ENCODE measurements around the gene AUTS2.

The AUTS2 gene

GRCh38 chr7:69677881-69678493 lies 79.7 kb downstream of the AUTS2 start:
- peaks cover 34% of the 10 kb centered on the region for H3K4me1 ChIP-seq (ENCODE audit: control insufficient read depth, insufficient read depth, low read length)

DNA sequence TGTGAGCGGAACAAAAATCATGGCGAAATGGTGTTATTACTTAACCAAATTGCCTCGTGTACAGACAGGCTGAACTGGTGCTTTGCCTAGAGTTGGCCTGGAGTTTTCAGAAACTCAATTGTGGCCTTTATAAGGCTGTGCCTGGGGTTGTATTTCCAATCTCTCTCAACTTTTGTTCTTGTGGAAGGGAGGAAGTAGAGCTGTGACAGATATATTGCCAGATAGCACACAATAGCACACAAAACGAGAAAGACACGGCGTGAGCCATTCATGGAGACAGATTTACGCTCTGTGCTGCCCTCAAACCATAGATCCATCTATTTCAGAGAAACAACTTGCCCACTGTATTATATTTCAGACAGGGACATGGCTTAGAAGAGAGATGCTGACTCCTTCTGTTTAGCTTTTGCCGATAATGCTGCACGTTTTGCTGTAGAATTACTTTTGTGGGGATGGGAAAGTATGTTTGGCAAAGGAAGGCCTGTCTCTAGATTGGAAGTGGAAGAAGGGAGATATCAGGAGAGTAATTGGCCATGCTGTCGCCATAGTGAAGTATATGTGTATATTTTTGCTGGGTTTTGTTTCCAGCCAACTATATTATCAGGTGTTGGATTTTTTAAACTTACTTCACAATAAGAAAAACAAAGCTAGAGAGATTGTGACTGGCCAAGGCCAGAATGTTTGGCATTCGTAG lies 80.4 kb downstream of the AUTS2 start:
- no peak overlapping the region for H3K4me3 ChIP-seq (ENCODE audit: low read depth, low read length)
- H3K9ac ChIP-seq (ENCODE audit: low read length), result no peak overlapping the region
- H3K27ac ChIP-seq (ENCODE audit: low read depth, low read length), result no peak overlapping the region
- H3K9me3 ChIP-seq (ENCODE audit: control insufficient read depth, insufficient read depth, low read depth, low read length), result no peaks in the 10 kb centered on the region
- no peaks in the 10 kb centered on the region for H3K36me3 ChIP-seq (ENCODE audit: control insufficient read depth, insufficient read depth, low read length)
- no peaks in the 10 kb centered on the region for H3K27me3 ChIP-seq (ENCODE audit: control insufficient read depth, insufficient read depth, low read length)
- H3K4me1 ChIP-seq (ENCODE audit: control insufficient read depth, insufficient read depth, low read length), result peaks cover 34% of the 10 kb centered on the region

More at GRCh38 chr7:69677881-69678493, 79.7 kb downstream of the AUTS2 start:
- Histone ChIP-seq H3K9ac (ENCODE audit: low read length) (no peak overlapping the region), H3K4me3 (ENCODE audit: low read depth, low read length) (no peak overlapping the region), H3K27me3 (ENCODE audit: control insufficient read depth, insufficient read depth, low read length) (no peaks in the 10 kb centered on the region), H3K36me3 (ENCODE audit: control insufficient read depth, insufficient read depth, low read length) (no peaks in the 10 kb centered on the region), H3K9me3 (ENCODE audit: control insufficient read depth, insufficient read depth, low read depth, low read length) (no peaks in the 10 kb centered on the region), H3K27ac (ENCODE audit: low read depth, low read length) (no peak overlapping the region)

DNA sequence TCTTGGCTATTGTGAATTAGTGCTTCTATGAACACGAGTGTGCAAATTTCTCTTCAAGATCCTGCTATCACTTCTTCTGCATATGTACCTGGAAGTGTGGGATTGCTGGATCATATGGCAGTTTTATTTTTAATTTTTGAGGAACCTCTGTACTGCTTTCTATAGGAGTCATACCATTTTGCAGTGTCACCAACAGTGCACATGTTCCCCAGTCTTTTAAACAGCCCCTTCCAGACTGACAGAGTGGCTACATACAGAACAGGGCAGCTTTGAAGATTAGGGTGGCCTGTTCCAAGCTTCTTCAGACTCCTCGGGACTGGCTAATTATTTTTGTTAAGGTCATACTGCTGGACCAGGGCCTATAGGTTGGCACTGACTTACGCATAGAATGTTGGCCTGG lies 82.9 kb downstream of the AUTS2 start:
- peaks cover 48% of the 10 kb centered on the region for H3K4me1 ChIP-seq (ENCODE audit: control insufficient read depth, insufficient read depth, low read length)
- no peak overlapping the region for H3K27ac ChIP-seq (ENCODE audit: low read depth, low read length)

GRCh38 chr7:69682518-69682917 lies 84.2 kb downstream of the AUTS2 start:
- no peaks in the 10 kb centered on the region for H3K9me3 ChIP-seq (ENCODE audit: control insufficient read depth, insufficient read depth, low read depth, low read length)
- no peaks in the 10 kb centered on the region for H3K36me3 ChIP-seq (ENCODE audit: control insufficient read depth, insufficient read depth, low read length)
- H3K9ac ChIP-seq (ENCODE audit: low read length), result no peak overlapping the region
- H3K27me3 ChIP-seq (ENCODE audit: control insufficient read depth, insufficient read depth, low read length), result no peaks in the 10 kb centered on the region
- H3K4me3 ChIP-seq (ENCODE audit: low read depth, low read length), result no peak overlapping the region
- H3K4me1 ChIP-seq (ENCODE audit: control insufficient read depth, insufficient read depth, low read length), result peaks cover 38% of the 10 kb centered on the region
- H3K27ac ChIP-seq (ENCODE audit: low read depth, low read length), result no peak overlapping the region

More for the DNA sequence above, 82.9 kb downstream of the AUTS2 start:
- Histone ChIP-seq H3K9me3 (ENCODE audit: control insufficient read depth, insufficient read depth, low read depth, low read length) (no peaks in the 10 kb centered on the region), H3K27me3 (ENCODE audit: control insufficient read depth, insufficient read depth, low read length) (no peaks in the 10 kb centered on the region), H3K36me3 (ENCODE audit: control insufficient read depth, insufficient read depth, low read length) (no peaks in the 10 kb centered on the region), H3K9ac (ENCODE audit: low read length) (no peak overlapping the region), H3K4me3 (ENCODE audit: low read depth, low read length) (no peak overlapping the region)

DNA sequence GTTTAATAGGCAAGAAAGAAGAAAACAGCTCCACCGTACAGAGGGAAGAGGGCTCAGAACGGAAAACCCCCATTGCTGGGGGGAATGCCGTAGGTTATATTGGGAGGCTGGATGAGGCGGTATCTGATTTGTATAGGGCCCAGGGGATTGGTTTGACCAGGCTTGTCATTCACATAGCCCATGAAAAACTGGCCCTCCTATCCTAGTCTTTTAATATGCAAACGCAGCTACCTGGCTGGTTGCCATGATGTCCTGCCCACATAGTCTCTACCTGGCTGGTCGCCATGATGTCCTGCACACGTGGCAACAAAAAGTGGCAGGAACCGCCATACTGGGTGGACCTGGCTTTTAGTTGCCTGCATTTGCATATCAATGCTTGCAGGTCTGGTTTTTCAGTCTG lies 84.7 kb downstream of the AUTS2 start:
- H3K27me3 ChIP-seq (ENCODE audit: control insufficient read depth, insufficient read depth, low read length), result no peaks in the 10 kb centered on the region
- H3K27ac ChIP-seq (ENCODE audit: low read depth, low read length), result no peak overlapping the region
- H3K4me3 ChIP-seq (ENCODE audit: low read depth, low read length), result no peak overlapping the region
- no peaks in the 10 kb centered on the region for H3K9me3 ChIP-seq (ENCODE audit: control insufficient read depth, insufficient read depth, low read depth, low read length)
- no peak overlapping the region for H3K9ac ChIP-seq (ENCODE audit: low read length)
- no peaks in the 10 kb centered on the region for H3K36me3 ChIP-seq (ENCODE audit: control insufficient read depth, insufficient read depth, low read length)
- peaks cover 33% of the 10 kb centered on the region for H3K4me1 ChIP-seq (ENCODE audit: control insufficient read depth, insufficient read depth, low read length)

- no peaks in the 10 kb centered on the region for H3K36me3 ChIP-seq (ENCODE audit: control insufficient read depth, insufficient read depth, low read length)
- peaks cover 23% of the 10 kb centered on the region; the same call in 1 of the 2 replicates for H3K4me1 ChIP-seq (ENCODE audit: control insufficient read depth, insufficient read depth, low read length)
- H3K27ac ChIP-seq (ENCODE audit: low read depth, low read length), result no peak overlapping the region
- H3K27me3 ChIP-seq (ENCODE audit: control insufficient read depth, insufficient read depth, low read length), result no peaks in the 10 kb centered on the region
- no peaks in the 10 kb centered on the region for H3K9me3 ChIP-seq (ENCODE audit: control insufficient read depth, insufficient read depth, low read depth, low read length)
- H3K9ac ChIP-seq (ENCODE audit: low read length), result no peak overlapping the region
- no peak overlapping the region for H3K4me3 ChIP-seq (ENCODE audit: low read depth, low read length)
Measured at GRCh38 chr7:69684369-69685292, 86.4 kb downstream of the AUTS2 start.

GRCh38 chr7:69685293-69685631 lies 87.0 kb downstream of the AUTS2 start:
- no peaks in the 10 kb centered on the region for H3K36me3 ChIP-seq (ENCODE audit: control insufficient read depth, insufficient read depth, low read length)
- H3K4me1 ChIP-seq (ENCODE audit: control insufficient read depth, insufficient read depth, low read length), result peaks cover 23% of the 10 kb centered on the region; the same call in 1 of the 2 replicates
- no peaks in the 10 kb centered on the region for H3K27me3 ChIP-seq (ENCODE audit: control insufficient read depth, insufficient read depth, low read length)
- no peak overlapping the region for H3K27ac ChIP-seq (ENCODE audit: low read depth, low read length)
- no peak overlapping the region for H3K4me3 ChIP-seq (ENCODE audit: low read depth, low read length)
- H3K9ac ChIP-seq (ENCODE audit: low read length), result no peak overlapping the region
- no peaks in the 10 kb centered on the region for H3K9me3 ChIP-seq (ENCODE audit: control insufficient read depth, insufficient read depth, low read depth, low read length)

GRCh38 chr7:69686366-69686765 lies 88.1 kb downstream of the AUTS2 start:
- peaks cover 4% of the 10 kb centered on the region; the same call in 1 of the 2 replicates for H3K9me3 ChIP-seq (ENCODE audit: control insufficient read depth, insufficient read depth, low read depth, low read length)
- no peak overlapping the region for H3K27ac ChIP-seq (ENCODE audit: low read depth, low read length)
- H3K4me1 ChIP-seq (ENCODE audit: control insufficient read depth, insufficient read depth, low read length), result peaks cover 23% of the 10 kb centered on the region; the same call in 1 of the 2 replicates

DNA sequence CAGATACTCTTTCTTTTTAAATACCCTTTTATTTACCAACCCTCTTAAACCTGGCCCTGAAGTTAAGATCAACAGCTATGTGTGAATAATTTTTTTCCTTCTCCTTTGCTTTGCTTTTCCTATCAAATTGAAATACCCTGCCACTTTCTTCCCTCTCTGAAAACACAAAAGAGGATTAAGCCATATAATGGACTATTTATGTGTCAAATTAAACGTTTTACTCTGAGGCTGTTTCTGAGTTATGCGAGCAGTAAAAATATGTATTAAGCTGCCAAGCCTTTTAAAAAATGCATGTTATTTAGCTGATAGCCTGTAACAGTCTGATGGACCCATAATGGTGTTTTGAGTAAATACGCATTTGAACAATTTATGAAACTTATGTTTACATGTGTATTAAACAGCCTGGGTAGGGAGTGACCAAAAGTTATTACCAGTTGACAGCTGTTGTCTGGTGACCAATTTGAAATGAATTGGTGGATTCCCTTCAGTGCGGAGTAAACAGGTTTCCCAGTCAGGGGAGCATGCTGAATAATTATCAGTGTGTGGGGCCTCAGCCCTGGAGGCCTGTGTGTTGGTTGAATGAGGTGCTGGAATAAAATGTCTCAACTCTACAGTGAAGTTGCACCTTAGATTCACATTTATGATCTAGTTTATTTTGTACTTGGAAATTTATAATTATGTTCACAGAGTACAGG lies 89.6 kb downstream of the AUTS2 start:
- no peak overlapping the region for H3K9ac ChIP-seq (ENCODE audit: low read length)
- H3K4me3 ChIP-seq (ENCODE audit: low read depth, low read length), result no peak overlapping the region
- H3K9me3 ChIP-seq (ENCODE audit: control insufficient read depth, insufficient read depth, low read depth, low read length), result peaks cover 4% of the 10 kb centered on the region; the same call in 1 of the 2 replicates
- H3K27me3 ChIP-seq (ENCODE audit: control insufficient read depth, insufficient read depth, low read length), result no peaks in the 10 kb centered on the region
- no peak overlapping the region for H3K27ac ChIP-seq (ENCODE audit: low read depth, low read length)
- no peaks in the 10 kb centered on the region for H3K36me3 ChIP-seq (ENCODE audit: control insufficient read depth, insufficient read depth, low read length)
- peaks cover 20% of the 10 kb centered on the region; the same call in 1 of the 2 replicates for H3K4me1 ChIP-seq (ENCODE audit: control insufficient read depth, insufficient read depth, low read length)

More at GRCh38 chr7:69686366-69686765, 88.1 kb downstream of the AUTS2 start:
- Histone ChIP-seq H3K36me3 (ENCODE audit: control insufficient read depth, insufficient read depth, low read length) (no peaks in the 10 kb centered on the region), H3K27me3 (ENCODE audit: control insufficient read depth, insufficient read depth, low read length) (no peaks in the 10 kb centered on the region), H3K4me3 (ENCODE audit: low read depth, low read length) (no peak overlapping the region), H3K9ac (ENCODE audit: low read length) (no peak overlapping the region)

DNA sequence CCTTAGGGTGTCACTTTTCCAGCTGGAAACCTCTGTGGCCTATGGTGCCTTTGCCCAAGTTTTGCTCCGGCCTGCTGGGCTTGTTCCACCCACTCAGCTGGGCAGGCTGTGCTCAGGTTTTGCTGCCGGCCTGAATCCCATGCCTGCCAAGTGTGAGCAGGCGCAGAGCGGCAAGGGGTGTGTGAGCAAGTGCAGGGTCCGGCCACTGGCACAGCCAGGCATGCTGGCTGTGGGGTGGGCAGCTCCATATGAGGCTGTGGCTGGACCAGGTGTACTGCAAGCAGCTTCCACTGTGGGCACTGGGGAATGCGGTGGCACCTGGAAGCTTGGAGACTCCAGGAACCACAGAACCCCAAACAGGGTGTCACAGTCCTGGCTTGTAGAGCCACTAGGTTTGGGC lies 92.1 kb downstream of the AUTS2 start:
- Histone ChIP-seq H3K36me3 (ENCODE audit: control insufficient read depth, insufficient read depth, low read length) (no peaks in the 10 kb centered on the region), H3K4me3 (ENCODE audit: low read depth, low read length) (no peak overlapping the region), H3K9me3 (ENCODE audit: control insufficient read depth, insufficient read depth, low read depth, low read length) (peaks cover 4% of the 10 kb centered on the region; the same call in 1 of the 2 replicates), H3K27ac (ENCODE audit: low read depth, low read length) (no peak overlapping the region), H3K9ac (ENCODE audit: low read length) (no peak overlapping the region), H3K4me1 (ENCODE audit: control insufficient read depth, insufficient read depth, low read length) (peaks cover 5% of the 10 kb centered on the region; the same call in 1 of the 2 replicates), H3K27me3 (ENCODE audit: control insufficient read depth, insufficient read depth, low read length) (no peaks in the 10 kb centered on the region)
